ENCODE measurements around the gene PPIL1. TPM values are rescaled to one million over a fixed set of nuclear protein-coding genes. Genes with fewer than 3 reads are reported as not detected.

The PPIL1 gene
- total RNA-seq, 3 donors from 2014 or later = 7.2 to 14.2 (median 10.5) TPM

- no peak for DNase-seq
- TF ChIP-seq CTCF (IDR thresholded peaks at IDR 0.05) = no peak
- Histone ChIP-seq H3K36me3 (ENCODE audit: low read depth) (no peaks in the 10 kb centered on the region), H3K9me3 (no peaks in the 10 kb centered on the region), H3K4me1 (ENCODE audit: low read depth) (no peaks in the 10 kb centered on the region), H3K4me3 (no peak overlapping the region)
- no peak for ATAC-seq
- intact Hi-C loops (cut with DNase I, micrococcal nuclease) = no loop called here
These were observed 67.5 kb downstream of the PPIL1 start for GRCh38 chr6:36807143-36807542.

- intact Hi-C loops (cut with DNase I, micrococcal nuclease) = no loop called here
- H3K9me3 ChIP-seq = no peaks in the 10 kb centered on the region
- no peak for TF ChIP-seq CTCF (IDR thresholded peaks at IDR 0.05)
- H3K36me3 ChIP-seq (ENCODE audit: low read depth) = no peaks in the 10 kb centered on the region
- H3K4me3 ChIP-seq = no peak overlapping the region
- no peak for ATAC-seq
- no peak for DNase-seq
- H3K4me1 ChIP-seq (ENCODE audit: low read depth) = no peaks in the 10 kb centered on the region
These were observed 68.7 kb downstream of the PPIL1 start for GRCh38 chr6:36805917-36806316.

GRCh38 chr6:36805096-36805797, 69.4 kb downstream of the PPIL1 start:
- Histone ChIP-seq H3K4me1 (ENCODE audit: low read depth) (no peaks in the 10 kb centered on the region), H3K4me3 (no peak overlapping the region), H3K9me3 (no peaks in the 10 kb centered on the region), H3K36me3 (ENCODE audit: low read depth) (no peaks in the 10 kb centered on the region)
- DNase-seq (no peak), ATAC-seq (no peak)
- no peak for TF ChIP-seq CTCF (IDR thresholded peaks at IDR 0.05)
- intact Hi-C loops (cut with DNase I, micrococcal nuclease) = no loop called here

Other genes with a start within 250 kb of the PPIL1 start
- 100 to 1,000 TPM; 181 to 381 (median 255) TPM for gene CDKN1A, start 196.1 kb downstream of the PPIL1 start, total RNA-seq
- gene RAB44, start 177.0 kb downstream of the PPIL1 start, total RNA-seq = under 1 TPM; 0.32 to 0.53 (median 0.32) TPM
- 10 to 100 TPM in 1 of 3 donors, 1 to 10 TPM in 2; 4.7 to 15.2 (median 6.1) TPM for gene CPNE5, start 35.4 kb downstream of the PPIL1 start, total RNA-seq
- gene C6orf89, start 11.1 kb upstream of the PPIL1 start, total RNA-seq = 10 to 100 TPM; 53.9 to 66.6 (median 56.0) TPM
- 1 to 10 TPM in 2 of 3 donors, under 1 TPM in 1; 0.46 to 6.1 (median 3.9) TPM for gene PI16, start 79.9 kb upstream of the PPIL1 start, total RNA-seq
- 100 to 1,000 TPM; 153 to 186 (median 157) TPM for gene MTCH1, start 111.4 kb upstream of the PPIL1 start, total RNA-seq
- gene FGD2, start 130.9 kb upstream of the PPIL1 start, total RNA-seq = 10 to 100 TPM in 2 of 3 donors, 1 to 10 TPM in 1; 6.9 to 18.3 (median 14.1) TPM